LNCAP (cell line): Measurements from ENCODE around the gene C14orf119.
A peak's percentile ranks its signal among the peaks of the same experiment; 100 is the strongest.

Experiments
- CTCF ChIP-seq: fragments of 450-650 bp; IDR thresholded peaks from 2 replicates; pipeline ENCODE4 v1.5.1; 2017; ENCODE audit warnings: mild to moderate bottlenecking

C14orf119 gene

GRCh38 chr14:23118506-23119362, 23.4 kb downstream of the C14orf119 start, which contains the start of gene CEBPE:
Gene CEBPE, minus strand, starts transcription at chr14:23119255. Its CDS starts 164 bp downstream, at chr14:23119091.
- TF ChIP-seq CTCF: no peak

- no peak for TF ChIP-seq CTCF
Measured at GRCh38 chr14:23119363-23120327, 24.3 kb downstream of the C14orf119 start.

- peak; percentile 100 for TF ChIP-seq CTCF
Measured at GRCh38 chr14:23120541-23121251, 25.4 kb downstream of the C14orf119 start.

GRCh38 chr14:23121361-23121771, 26.1 kb downstream of the C14orf119 start:
- TF ChIP-seq CTCF: no peak

- TF ChIP-seq CTCF: no peak
Measured at GRCh38 chr14:23122086-23122485, 26.8 kb downstream of the C14orf119 start.

- TF ChIP-seq CTCF: no peak
Measured at GRCh38 chr14:23123419-23123818, 28.1 kb downstream of the C14orf119 start.
